NOMO-1 treated with dmso at 0.1 percent for 144 hours (cell line): ENCODE results near the gene SLC26A9.

Experiments used
- DNase-seq: peaks from one replicate; lab custom pipeline; 2025; ENCODE audit not compliant: unreplicated experiment; lab: John Stamatoyannopoulos, UW

SLC26A9 gene

DNA sequence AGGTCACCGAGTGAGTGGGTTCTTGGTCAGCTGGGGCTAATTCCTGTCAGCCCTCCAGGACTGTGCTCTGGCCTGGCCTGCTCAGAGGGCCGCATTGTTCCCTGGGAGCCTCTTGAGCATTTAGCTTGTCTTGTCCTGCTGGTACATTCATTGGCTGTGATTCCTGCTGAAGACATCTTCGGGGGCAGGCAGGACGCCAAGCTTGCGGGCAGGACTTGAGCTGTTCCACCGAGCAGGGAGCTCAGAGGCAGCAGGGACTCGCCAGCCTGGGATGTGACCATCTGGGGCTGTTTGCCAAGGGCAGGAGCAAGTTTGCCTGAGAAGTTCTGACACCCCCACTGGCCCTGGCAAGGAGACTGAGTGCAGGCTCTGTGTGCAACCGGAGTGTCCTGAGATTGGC is 7.0 kb upstream of the SLC26A9 start:
- no peak for DNase-seq

- no peak for DNase-seq
Measured at GRCh38 chr1:205949753-205950152, 6.5 kb upstream of the SLC26A9 start.

DNA sequence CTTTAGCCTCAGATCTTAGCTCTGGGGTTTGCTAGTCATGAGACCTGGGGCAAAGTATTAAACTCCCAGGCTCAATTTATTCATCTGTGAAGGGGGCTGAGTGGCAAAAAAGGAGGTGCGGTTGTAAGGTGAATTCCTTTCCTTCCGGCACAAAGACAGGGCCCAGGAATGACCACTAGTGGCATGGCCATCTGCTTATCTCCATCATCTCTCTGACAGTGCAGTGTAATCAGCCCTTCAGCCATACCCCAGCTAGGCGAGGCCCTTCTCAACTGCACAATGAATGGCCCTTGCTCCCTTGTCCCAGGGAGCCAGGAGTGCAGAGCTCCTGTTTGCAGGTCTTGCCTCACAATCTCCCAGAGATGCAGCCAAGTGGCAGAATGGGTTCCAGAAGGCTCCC is 5.6 kb upstream of the SLC26A9 start:
- DNase-seq, result no peak

DNA sequence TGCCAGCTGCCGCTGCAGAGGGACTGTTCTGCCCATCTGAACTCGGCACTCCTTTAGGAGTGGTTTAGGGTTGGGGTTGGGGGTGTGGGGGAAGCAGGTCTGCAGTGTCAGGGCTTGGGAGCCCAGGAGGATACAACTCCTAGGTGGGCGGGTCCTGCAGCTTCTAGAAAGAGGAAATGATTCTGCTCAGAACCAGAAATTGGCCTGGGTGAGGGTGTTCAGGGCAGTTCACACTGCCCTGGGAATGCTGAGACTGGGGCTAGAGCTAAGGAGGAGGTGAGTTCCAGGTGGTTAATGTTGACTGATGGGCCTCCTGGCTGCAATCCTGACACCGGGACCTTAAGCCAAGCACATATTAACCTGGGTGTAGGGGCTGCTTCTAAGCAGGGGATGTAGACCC is 4.8 kb upstream of the SLC26A9 start:
- DNase-seq, result peak; percentile 36

DNA sequence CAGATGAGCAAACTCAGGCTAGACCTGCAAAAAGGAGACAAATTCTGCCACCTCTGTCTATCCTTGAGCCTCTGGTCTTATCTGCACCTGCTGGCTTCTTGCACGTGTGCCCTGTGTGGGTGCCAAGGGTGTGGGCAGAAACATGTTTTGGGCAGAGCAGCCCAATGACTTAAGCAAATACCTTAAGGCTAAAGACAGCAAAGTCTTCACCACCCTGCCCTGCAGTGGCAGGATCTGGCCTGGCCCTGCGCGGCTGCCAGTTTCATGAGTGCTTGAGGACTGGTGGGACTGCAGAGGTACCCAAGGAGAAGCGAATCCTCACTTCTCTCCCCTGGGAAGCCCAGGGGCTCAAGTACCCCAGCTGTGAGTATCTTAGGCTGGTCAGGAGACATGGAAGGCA is 3.8 kb upstream of the SLC26A9 start:
- DNase-seq, result no peak

GRCh38 chr1:205945069-205945468 is 1.8 kb upstream of the SLC26A9 start:
- DNase-seq, result no peak

DNA sequence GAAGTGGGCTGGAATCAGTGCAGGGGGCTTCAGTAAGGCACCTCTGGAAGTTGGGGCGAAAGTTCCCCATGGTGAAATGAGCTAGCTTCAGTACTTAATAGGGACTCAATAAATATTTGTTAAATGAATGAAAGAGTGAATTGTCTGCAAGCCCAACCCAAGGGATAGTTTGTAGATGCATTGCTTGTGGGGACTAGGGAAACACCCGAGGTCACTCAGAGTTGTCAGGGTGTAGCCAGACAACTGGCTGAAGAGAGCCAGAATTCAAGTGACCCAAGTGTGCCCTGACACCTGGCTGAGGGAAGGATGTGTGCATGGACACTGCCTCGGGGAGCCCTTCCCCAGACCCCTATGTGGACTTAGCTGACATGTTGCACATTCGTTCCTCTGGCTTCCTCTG is 1.3 kb upstream of the SLC26A9 start:
- no peak for DNase-seq

DNA sequence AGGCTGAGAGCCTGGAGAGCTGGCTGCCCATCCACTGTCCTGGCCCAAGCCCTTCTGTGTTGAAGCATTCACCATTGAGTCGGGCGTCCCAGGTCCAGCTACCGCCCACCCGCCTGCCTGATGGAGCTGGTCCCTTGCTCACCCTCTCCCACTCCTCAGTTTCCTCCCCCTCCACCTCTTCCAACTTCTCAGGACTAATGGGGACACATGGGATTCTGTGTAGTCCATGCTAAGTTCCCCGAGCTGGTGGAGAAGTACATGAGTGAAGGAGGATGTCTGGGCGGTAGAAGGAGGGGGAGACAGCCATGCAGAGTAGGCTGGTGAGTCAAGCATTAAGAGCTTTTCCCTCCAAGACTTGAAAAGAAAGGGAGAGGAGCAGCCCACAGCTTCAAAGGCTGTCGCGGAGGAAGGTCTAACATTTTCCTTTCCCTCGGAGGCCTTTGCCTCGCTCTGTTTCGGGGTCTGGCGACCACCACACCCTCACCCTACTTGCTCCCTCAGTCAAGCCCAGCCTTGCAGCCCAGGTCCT is 561 bp downstream of the SLC26A9 start:
- DNase-seq, result no peak

- DNase-seq, result no peak
Measured at GRCh38 chr1:205940710-205941109, 2.5 kb downstream of the SLC26A9 start.

DNA sequence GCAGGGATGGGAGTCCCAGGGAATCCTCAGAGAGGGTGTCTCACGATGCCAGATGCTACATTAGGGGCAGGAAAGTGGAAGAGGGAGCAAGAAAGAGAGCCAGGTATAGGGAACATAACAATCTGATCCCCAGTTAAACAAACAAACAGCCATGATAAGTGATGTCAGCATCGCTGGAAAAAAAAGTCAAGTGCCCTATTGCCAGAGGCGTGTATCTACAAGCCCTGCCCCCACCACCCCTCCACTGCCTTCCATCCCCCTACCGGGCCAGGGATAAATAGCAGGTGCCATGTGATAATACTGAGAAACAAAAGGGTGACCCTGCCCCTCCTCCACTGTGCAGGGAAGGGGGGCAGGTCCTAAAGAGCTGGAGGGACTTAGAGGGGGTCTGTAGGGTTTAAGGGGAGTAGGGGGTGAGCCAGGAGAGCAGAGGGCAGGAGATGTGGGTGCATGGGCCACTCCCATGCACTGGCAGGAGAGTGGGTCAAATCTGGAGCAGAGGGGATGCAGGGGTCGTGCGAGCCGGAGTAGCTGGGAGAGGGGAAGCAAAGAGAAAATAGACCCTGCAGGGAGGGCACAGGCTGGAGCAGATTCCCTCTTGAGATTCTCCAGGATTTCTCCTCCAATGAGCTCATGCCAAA is 3.4 kb downstream of the SLC26A9 start:
- DNase-seq, result no peak

DNA sequence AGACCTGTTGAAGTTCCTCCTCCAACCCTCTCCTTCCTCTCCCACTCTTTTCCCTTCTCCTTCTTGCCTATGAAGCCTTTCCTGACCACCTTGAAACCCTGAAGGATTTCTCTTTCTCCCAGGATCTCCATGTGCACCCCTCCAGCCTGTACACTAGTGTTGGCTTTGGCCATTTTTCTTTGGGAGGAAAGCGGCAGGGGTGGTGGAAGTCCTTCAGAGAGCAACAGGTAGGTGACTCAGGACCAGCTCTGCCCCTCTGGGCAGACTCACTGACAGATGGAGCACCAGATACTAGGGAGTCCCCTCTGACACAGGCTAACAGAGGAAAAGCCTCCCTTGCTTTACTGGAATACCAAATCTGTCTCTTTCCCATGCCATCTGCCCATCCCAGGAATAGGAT is 4.6 kb downstream of the SLC26A9 start:
- DNase-seq, result no peak

- DNase-seq, result no peak
Measured at GRCh38 chr1:205936846-205937586, 6.2 kb downstream of the SLC26A9 start.

- DNase-seq, result no peak
Measured at GRCh38 chr1:205936311-205936710, 6.9 kb downstream of the SLC26A9 start.

- no peak for DNase-seq
Measured at GRCh38 chr1:205935869-205936268, 7.4 kb downstream of the SLC26A9 start.

DNA sequence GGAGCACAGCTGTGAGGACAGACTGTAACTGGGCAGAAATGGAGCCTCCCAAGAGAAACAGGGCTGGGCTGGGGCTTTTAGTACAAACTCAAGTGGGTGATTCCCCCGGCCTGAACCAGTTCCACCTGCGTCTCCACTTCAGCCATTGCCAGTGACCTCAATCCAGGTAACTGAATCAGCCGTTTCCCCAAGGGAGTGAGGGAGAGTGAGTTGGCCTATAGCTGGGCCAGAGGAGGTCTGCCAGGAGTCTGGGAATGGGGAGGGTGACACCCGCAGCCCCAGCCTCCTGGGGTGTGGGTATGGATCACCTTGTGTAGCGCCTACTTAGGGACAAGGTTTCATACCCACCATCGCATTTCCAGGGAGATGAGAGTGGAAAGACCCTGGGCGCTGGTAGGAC is 8.5 kb downstream of the SLC26A9 start:
- DNase-seq, result no peak

GRCh38 chr1:205933671-205934618 is 9.3 kb downstream of the SLC26A9 start:
- no peak for DNase-seq

GRCh38 chr1:205932776-205933175 is 10.5 kb downstream of the SLC26A9 start:
- DNase-seq, result no peak

- DNase-seq, result peak; percentile 84
Measured at GRCh38 chr1:205930799-205931281, 12.4 kb downstream of the SLC26A9 start.

DNA sequence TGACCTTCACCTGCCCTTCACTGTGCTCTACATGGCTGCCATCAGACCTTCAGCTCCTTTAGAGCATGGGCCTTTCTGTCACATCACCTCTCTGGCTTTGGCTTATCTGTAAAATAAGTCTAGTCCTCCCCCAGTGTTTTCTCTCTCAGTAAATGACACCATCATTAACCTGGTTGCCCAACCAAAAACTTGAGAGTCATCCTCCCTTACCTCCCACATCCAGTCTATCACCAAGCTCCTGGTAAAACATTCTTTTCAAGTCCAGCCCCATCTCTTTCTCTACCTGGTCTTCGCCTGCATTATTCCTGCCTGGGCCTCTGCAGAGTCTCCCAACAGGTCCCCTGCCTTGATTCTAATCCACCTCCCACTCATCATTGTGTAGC is 13.1 kb downstream of the SLC26A9 start:
- no peak for DNase-seq

- DNase-seq, result no peak
Measured at GRCh38 chr1:205929496-205930194, 13.6 kb downstream of the SLC26A9 start.

DNA sequence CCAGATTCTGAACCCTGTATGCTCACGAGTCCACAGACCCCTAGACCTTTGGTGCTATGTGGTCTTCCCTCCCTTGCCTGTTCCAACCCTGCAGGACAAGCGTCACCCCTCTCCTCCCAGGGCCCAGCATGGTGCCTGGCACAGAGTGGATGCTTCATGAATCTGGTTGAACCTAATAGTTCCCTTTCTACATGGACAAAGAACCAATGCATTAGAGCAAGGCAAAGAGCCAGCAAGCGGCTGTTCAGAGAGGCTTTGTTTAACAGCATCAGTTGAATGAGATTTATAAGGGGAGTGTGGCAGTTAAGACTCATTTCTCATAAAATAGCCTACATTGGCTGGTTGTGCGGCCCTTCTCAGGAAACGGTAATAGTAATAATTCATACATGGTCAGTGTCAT is 14.9 kb downstream of the SLC26A9 start:
- DNase-seq, result no peak
